Daoy (cell line): ENCODE measurements around the gene SAXO2. TPM values are rescaled to one million over a fixed set of nuclear protein-coding genes. Genes with fewer than 3 reads are reported as not detected.
"Not testable (repeated sequence)": the region's sequence is repeated elsewhere in the genome, so short reads cannot be mapped to it uniquely, and the experiment has no call there.

Experiments
- DNase-seq: peaks from one replicate; pipeline ENCODE4 v3.0.0-alpha.2; 2015; ENCODE audit warnings: low read depth
- total RNA-seq: library from RNA; depleted of rRNA; stranded (reverse); fragments of >200 nt; shearing (Covaris generic); gene quantifications from 2 replicates; pipeline ENCODE4 v1.2.3, GENCODE V29; 2014; rRNA removed

SAXO2 gene
- total RNA-seq: 1.8 and 11.0 TPM in 2 replicates

- DNase-seq: peak; percentile 92
These were observed at the start of gene SAXO2, which contains the start of gene EFL1 for GRCh38 chr15:82262422-82263026. Gene SAXO2, plus strand, starts transcription at chr15:82262818. Its CDS starts 62 bp downstream, at chr15:82262880. Gene EFL1, minus strand, starts transcription at chr15:82262734. Its CDS starts 956 bp downstream, at chr15:82261778.

GRCh38 chr15:82216092-82216491 is 46.5 kb upstream of the SAXO2 start:
- DNase-seq: not testable (repeated sequence)

GRCh38 chr15:82221535-82221934 is 41.1 kb upstream of the SAXO2 start:
- peak; percentile 5 for DNase-seq

- DNase-seq: no peak
These were observed 33.9 kb upstream of the SAXO2 start for GRCh38 chr15:82228750-82229149.

- no peak for DNase-seq
These were observed 31.4 kb upstream of the SAXO2 start for GRCh38 chr15:82231233-82231632.

GRCh38 chr15:82231842-82232241 is 30.8 kb upstream of the SAXO2 start:
- no peak for DNase-seq

GRCh38 chr15:82237944-82238534 is 24.6 kb upstream of the SAXO2 start:
- not testable (repeated sequence) for DNase-seq

- DNase-seq: no peak
These were observed 22.8 kb upstream of the SAXO2 start for GRCh38 chr15:82239685-82240391.

- DNase-seq: peak; percentile 44
These were observed 20.6 kb upstream of the SAXO2 start for GRCh38 chr15:82241836-82242499.

GRCh38 chr15:82243644-82244043 is 19.0 kb upstream of the SAXO2 start:
- not testable (repeated sequence) for DNase-seq

- not testable (repeated sequence) for DNase-seq
These were observed 16.7 kb upstream of the SAXO2 start for GRCh38 chr15:82245956-82246355.

GRCh38 chr15:82248261-82248660 is 14.4 kb upstream of the SAXO2 start:
- peak; percentile 25 for DNase-seq

- DNase-seq: peak; percentile 62
These were observed 824 bp upstream of the SAXO2 start for GRCh38 chr15:82261566-82262421.

- DNase-seq: no peak
These were observed 732 bp downstream of the SAXO2 start for GRCh38 chr15:82263350-82263749.

- not testable (repeated sequence) for DNase-seq
These were observed 4.5 kb downstream of the SAXO2 start for GRCh38 chr15:82267137-82267536.

- not testable (repeated sequence) for DNase-seq
These were observed 5.8 kb downstream of the SAXO2 start for GRCh38 chr15:82268454-82268853.

GRCh38 chr15:82272154-82272553 is 9.5 kb downstream of the SAXO2 start:
- DNase-seq: no peak

GRCh38 chr15:82275410-82275809 is 12.8 kb downstream of the SAXO2 start:
- DNase-seq: no peak

- not testable (repeated sequence) for DNase-seq
These were observed 18.7 kb downstream of the SAXO2 start for GRCh38 chr15:82281276-82281675.

- not testable (repeated sequence) for DNase-seq
These were observed 19.8 kb downstream of the SAXO2 start for GRCh38 chr15:82282386-82282785.

- DNase-seq: not testable (repeated sequence)
These were observed 21.8 kb downstream of the SAXO2 start for GRCh38 chr15:82284381-82284780.
